Retinal pigment epithelial cell (primary cell): Measurements from ENCODE around the gene SLC35D1.

Source experiments
- DNase-seq: peaks from one replicate; pipeline ENCODE4 v3.0.0-alpha.2; 2010; ENCODE audit warnings: low read depth
- H3K4me3 ChIP-seq: 2 replicates; pipeline ENCODE4 v1.5.1; 2011; ENCODE audit warnings: mild to moderate bottlenecking, low read length, control low read depth, moderate library complexity
- TF ChIP-seq, protein P1 (sequence below): conservative IDR thresholded peaks from 2 replicates; pipeline ENCODE4 v1.5.1; 2011; ENCODE audit warnings: low read depth, low read length, control low read depth, inconsistent platforms

SLC35D1 gene

GRCh38 chr1:67051196-67051595 is 2.8 kb downstream of the SLC35D1 start:
- DNase-seq = no peak
- TF ChIP-seq, protein P1, sequence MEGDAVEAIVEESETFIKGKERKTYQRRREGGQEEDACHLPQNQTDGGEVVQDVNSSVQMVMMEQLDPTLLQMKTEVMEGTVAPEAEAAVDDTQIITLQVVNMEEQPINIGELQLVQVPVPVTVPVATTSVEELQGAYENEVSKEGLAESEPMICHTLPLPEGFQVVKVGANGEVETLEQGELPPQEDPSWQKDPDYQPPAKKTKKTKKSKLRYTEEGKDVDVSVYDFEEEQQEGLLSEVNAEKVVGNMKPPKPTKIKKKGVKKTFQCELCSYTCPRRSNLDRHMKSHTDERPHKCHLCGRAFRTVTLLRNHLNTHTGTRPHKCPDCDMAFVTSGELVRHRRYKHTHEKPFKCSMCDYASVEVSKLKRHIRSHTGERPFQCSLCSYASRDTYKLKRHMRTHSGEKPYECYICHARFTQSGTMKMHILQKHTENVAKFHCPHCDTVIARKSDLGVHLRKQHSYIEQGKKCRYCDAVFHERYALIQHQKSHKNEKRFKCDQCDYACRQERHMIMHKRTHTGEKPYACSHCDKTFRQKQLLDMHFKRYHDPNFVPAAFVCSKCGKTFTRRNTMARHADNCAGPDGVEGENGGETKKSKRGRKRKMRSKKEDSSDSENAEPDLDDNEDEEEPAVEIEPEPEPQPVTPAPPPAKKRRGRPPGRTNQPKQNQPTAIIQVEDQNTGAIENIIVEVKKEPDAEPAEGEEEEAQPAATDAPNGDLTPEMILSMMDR = no peak
- H3K4me3 ChIP-seq = no peak overlapping the region

GRCh38 chr1:67044631-67045270 is 9.2 kb downstream of the SLC35D1 start:
- TF ChIP-seq, protein P1 = no peak
- DNase-seq = no peak
- H3K4me3 ChIP-seq = no peak overlapping the region

DNA sequence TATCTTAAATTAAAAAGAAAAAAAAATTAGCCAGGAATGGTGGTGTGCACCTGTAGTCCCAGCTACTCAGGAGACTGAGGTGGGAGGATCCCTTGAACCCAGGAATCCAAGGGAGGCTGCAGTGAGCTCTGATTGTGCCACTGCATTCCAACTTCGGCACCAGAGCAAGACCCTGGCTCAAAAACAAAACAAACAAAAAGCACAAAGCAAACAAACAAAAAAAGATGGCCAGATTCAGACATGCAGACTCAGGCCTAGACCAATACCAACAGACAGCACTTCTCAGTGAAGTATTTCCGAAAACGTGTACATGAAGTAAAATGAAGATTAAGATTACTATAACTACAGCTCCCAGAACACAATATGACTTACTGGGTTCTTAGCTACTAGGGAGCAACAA is 10.6 kb downstream of the SLC35D1 start:
- no peak for DNase-seq
- TF ChIP-seq, protein P1 = no peak
- no peak overlapping the region for H3K4me3 ChIP-seq

- no peak for DNase-seq
- TF ChIP-seq, protein P1 = no peak
- H3K4me3 ChIP-seq = no peak overlapping the region
Observed at GRCh38 chr1:67041841-67042503, 12.0 kb downstream of the SLC35D1 start.

GRCh38 chr1:67040405-67040804 is 13.5 kb downstream of the SLC35D1 start:
- TF ChIP-seq, protein P1 = no peak
- no peak overlapping the region for H3K4me3 ChIP-seq
- DNase-seq = no peak

DNA sequence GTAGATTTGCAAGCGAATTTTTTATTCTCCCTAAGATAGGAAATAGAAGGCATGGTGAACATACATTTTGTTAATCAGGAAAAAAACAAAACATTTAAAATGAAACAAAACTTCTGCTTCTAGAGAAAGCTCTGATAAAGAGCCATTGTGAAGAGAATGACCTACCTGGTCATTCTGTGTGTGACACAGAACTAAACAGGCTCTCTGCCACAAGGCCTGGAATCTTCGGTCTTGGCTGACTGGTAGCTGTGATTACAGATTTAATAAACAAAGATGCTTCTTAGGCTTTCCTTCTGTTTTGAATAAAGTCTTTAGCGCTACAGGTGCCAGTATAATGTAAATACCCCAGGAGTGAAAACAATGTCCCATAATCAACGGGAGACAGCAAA is 22.1 kb downstream of the SLC35D1 start:
- DNase-seq = no peak
- TF ChIP-seq, protein P1 = no peak
- no peak overlapping the region for H3K4me3 ChIP-seq
